GM19238 (cell line): ENCODE results near the gene PADI2.

Experiments used
- DNase-seq: peaks from one replicate; pipeline ENCODE4 v3.0.0; 2011; ENCODE audit warnings: low spot score; ENCODE audit not compliant: insufficient read length

The PADI2 gene

GRCh38 chr1:17116643-17117042, 2.6 kb downstream of the PADI2 start:
- DNase-seq, result no peak

- DNase-seq, result no peak
Observed at GRCh38 chr1:17113963-17114362, 5.3 kb downstream of the PADI2 start.

DNA sequence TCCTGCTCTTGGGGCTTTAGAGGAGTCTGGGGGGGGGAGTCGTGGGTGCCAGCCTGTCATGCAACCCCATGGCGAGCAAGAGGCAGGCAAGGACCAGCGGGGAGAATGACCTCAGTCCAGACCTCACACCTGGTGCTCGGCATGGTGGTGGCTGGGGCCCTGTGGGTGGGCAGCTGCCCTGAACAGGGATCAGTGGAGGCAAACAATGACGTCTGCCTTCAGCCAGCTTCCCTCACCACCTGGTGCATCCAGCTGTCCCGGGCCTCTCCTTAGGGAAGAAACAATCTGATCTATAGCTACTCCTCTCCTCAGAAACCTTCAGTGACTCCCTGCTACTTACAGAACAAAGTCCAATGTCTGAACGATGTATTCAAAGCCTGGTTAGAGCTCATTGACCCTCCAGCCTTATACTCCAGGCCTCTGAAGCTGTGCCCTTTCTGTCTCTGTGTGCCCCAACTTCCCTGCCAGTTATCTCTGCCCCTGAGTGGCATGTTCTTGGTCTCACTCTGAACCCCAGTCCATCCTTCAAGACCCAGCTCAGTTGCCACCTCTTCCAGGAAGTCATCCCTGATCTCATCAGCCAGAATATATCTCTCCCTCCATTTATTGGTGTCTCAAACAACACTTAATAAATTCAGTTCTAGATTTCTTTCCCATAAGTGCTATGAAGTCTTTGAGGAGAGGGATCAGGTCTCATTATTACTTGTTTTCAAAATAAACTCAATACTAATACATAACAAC, 6.6 kb downstream of the PADI2 start:
- DNase-seq, result no peak

DNA sequence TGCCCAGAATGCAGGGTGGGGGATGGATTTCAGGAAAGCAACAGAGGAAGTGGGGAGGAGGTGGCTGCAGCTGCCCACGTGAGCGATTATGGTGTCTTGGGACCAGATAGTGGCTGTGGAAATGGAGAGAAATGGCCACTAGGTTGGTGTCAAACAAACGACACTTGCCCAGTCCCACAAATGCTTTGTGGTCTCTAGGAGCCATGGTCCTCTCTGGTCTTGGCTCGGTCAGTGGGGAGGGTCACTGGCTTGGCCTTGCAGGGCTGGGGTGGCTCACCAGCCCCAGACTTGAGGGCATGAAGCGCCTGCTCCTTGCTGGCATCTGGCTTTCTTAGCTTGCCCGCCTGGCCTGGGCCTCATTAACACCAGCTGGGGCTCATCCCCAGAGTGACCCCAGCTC, 7.2 kb downstream of the PADI2 start:
- DNase-seq, result no peak

DNA sequence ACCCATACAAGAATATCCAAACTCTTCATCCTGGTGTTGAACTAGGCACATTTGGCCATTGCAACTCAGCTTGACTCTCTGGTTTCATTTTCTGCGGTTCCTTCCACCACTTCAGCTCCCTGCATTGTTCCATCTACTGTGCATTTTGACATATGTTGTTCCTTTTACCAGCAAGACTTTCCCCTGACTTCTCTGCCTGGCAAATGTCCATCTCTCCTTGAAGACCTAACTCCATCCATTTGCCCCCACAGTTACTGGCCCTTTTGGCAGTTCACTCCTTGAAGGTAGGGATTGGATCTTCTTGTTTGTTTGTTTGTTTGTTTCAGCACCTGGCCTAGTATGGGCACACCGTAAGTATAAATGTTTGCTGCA, 8.7 kb downstream of the PADI2 start:
- no peak for DNase-seq

DNA sequence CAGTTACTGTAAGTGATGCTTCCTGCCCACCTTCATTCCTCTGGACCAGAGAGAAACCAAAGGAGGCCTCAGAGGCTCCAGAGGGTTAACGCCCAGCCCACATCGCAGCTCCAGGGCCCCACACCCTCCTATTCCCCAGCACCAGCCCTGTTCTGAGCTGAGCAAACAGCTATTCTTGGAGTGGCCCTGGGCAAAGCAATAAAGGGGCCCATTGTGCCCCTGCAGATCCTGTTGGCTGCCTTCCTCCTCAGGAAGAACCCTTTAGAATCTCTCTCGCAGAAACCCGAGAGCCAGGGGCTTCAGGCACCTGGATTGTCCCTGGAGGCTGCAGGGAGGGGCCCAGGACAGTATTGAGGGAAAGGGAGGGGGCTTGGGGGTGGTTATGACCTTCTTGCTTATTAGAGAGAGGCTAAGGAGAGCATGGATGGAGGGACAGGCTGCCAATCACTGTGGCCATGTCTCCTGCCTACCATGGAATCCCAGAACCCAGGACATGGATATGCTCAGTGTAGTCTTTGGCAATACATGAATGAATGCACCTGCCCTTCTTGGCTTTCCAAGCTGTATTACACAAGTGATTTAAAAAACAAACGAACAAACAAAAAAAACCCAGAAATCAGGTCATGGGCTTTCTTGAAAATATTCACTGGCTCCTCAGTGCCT, 9.2 kb downstream of the PADI2 start:
- DNase-seq, result no peak

- no peak for DNase-seq
Observed at GRCh38 chr1:17108786-17109185, 10.5 kb downstream of the PADI2 start.

- DNase-seq, result no peak
Observed at GRCh38 chr1:17108360-17108759, 10.9 kb downstream of the PADI2 start.

- no peak for DNase-seq
Observed at GRCh38 chr1:17104782-17105181, 14.5 kb downstream of the PADI2 start.

DNA sequence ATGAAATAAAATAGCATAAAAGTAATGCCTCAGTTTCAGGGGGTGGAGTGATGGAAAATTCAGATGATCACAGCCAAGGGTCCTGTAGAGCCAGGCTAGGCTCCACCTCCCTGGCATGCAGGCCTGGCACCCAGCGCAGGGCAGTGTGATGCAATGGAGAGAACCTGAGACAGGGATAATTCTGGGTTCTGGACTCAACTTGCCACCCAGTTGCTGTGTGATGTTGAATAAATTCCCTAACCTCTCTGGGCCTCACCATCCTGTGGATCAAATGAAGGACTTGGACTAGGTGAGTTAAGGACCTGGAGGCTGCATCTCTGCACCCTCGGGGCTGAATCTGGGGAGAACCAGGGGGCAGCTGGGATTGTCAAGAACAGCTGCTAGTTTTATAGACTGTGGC, 17.0 kb downstream of the PADI2 start:
- no peak for DNase-seq

GRCh38 chr1:17101261-17101660, 18.0 kb downstream of the PADI2 start:
- no peak for DNase-seq

DNA sequence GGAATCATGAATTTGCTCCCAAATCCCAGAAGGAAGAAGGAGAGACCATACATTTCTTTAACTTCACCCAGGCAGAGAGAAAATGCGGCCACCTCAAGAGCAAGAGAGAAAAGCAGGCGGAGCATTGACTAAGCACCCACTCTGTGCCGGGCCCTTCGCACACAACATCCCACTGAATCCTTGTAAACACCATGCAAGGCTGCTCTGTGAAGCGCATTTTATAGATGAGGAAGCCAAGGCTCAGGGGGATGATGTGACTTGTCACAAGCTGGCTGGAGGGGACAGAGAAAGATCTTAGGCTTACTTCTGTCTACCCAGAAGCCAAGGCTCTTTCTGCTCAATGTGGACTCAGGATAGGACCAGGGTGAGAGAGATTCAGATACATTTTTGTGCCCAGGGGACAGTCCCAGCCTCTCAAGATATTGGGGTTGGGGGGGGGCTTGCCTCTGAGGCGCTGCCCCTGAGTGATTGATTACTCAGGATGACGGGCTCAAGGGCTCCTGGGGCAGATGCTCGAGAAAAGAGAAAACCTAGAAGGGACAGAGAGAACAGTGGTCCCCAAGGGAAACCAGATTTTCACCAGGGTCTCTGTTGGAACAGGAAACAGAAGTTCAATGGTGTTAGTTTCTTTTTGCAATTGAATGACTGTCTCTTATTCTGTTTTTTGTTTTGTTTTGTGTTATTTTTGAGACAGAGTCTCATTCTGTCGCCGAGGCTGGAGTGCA, 19.5 kb downstream of the PADI2 start:
- DNase-seq, result no peak

DNA sequence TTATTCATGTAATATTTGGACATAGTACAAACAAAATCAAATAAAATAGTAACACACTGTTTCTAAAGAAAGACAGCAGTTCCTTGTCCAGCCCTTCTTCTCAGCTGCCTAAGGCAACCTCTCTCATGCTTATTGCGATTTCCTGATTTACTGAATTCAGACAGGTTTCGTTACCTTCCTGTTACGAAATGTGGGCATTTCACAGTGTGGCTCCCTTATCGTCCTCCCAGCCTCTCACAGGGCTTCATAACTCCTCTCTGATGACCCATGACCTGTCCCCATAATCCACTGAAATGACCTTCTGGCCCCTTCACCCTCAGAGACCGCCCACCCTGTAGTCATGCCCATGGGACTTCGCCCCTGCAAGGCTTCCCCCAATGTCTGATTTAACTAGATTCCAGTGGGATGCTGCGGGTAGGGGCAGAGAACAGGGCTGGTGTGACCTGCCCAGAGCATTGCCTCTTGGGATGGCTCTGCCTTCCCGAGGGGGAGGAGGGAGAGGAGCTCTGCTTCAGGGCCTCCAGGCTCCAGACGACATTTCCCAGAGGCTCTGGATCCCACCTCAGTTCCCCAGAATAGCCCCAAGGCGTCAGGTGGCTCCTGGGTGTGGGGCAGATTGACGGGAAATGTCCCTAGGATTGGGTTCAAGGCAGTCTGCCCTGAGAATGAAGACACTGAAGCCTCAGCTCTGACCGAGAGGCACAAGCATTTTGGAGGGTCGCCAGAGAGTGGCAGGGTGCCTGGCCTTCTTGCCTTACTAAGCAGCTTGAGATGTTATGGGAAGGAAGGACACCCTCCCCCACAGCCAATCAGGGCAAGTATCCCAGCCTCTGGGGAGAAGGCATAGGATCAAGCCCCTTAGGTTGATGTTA, 20.6 kb downstream of the PADI2 start:
- no peak for DNase-seq

DNA sequence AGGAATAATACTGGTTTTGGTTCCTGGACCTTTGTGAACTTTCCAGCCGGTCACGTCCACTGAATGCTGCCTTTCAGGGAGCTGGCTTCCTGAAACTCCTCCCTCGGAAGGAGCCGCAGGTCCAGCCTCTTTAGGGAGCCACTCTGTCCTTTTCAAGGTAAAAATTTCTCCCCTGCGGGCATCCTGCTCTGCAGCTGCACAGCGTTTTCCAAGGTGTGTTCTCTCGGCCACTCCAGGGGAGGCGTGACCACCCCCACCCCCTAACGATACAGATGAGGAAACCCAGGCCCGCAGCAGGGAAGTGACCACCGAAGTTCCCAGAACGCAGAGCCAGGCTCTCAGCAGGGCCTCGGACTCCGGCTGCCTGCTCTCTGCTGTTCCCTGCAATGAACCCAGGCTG, 21.5 kb downstream of the PADI2 start:
- no peak for DNase-seq

- DNase-seq, result no peak
Observed at GRCh38 chr1:17097147-17097546, 22.1 kb downstream of the PADI2 start.

DNA sequence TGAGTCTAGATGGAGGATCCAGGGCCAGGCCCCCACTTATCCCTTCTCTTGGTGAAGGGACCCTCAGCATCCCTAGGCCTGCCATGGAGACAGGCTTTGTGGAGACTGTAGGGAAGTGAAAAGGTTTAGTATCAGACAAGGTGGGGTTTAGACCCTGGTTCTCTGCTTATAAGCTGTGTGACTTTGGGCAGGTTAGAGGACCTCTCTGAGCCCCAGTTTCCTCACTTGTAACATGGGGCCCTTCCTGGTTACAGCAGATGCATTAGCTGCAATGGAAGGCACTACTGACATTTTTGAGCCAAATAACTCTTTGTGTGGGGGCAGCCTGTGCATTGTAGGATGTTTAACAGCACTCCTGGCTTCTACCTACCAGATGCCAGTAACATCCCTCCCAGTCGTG, 22.7 kb downstream of the PADI2 start:
- DNase-seq, result no peak

DNA sequence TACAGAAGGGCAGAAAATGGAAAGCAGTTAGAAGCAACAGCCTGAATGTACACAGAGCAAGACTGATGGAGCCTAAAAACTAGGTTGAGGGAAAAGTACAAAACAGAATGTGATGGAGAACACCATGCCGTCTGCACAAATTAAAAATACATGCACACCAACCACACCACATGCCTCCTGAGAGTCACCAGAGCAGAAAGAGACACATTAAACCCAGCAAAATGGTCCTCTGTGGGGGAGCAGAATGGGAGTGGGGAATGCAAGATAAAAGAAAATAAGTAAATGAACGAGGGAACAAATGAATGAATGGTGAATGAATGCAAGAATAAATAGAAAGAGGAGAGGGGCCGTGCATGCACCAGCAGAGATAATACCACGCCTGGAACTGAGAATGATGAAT, 24.1 kb downstream of the PADI2 start:
- no peak for DNase-seq

GRCh38 chr1:17094664-17095063, 24.6 kb downstream of the PADI2 start:
- no peak for DNase-seq

- DNase-seq, result no peak
Observed at GRCh38 chr1:17093822-17094393, 25.3 kb downstream of the PADI2 start.

DNA sequence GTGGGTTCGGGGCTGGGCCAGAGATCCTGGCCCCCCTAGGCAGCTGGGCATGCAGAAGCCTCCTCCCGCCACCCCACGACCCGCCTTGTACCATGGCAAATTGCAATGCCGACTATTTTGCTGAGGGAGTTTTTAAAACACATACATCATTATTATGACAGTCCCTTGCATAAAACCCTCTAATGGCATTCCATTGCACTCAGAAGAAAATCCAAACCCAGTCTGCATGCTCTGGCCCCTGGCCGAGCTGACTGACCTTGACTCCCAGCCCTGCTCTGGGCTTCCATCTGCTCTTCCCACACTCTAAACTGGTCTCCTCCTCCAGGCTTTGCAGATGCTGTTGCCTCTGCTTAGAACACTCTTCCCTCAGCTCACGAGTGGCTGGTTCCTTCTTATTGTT, 28.0 kb downstream of the PADI2 start:
- no peak for DNase-seq

DNA sequence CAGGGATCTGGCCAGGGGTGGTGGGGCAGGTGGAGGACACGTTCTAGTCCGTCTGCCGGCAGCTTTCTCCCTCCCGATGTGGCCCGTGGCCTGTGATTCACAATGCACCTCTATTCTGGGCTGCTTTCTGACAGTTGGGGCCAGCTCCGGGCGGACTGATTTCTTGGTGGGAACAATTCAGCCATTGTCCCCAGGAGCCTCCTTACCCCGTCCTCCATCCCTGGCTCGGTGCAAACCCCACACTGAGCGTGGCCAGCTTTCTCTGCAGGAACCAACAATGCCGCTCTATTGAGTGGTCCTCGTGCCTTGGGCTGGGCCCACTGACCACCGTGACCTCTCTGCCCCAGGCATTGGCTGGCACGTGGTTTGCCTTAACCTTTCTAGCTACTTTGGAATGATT, 29.7 kb downstream of the PADI2 start:
- DNase-seq, result no peak
